A673 (cell line): Measurements from ENCODE around the gene PLVAP.

ENCODE experiments used
- EZH2 ChIP-seq: fragments of 200-600 bp; sonication (generic); IDR thresholded peaks from 2 replicates; pipeline ENCODE4 v1.6.1; 2017; ENCODE audit warnings: borderline replicate concordance, low read depth, mild to moderate bottlenecking, mixed read lengths, antibody characterized with exemption, low read length; ENCODE audit not compliant: poor library complexity, severe bottlenecking
- TF ChIP-seq, protein P1 (sequence below): fragments of 300-800, 200-600 bp; sonication (generic); conservative IDR thresholded peaks from 2 replicates; pipeline ENCODE4 v1.5.1; 2017; ENCODE audit warnings: low read depth, mild to moderate bottlenecking, antibody characterized with exemption, low read length, moderate library complexity, mixed read lengths

DNA sequence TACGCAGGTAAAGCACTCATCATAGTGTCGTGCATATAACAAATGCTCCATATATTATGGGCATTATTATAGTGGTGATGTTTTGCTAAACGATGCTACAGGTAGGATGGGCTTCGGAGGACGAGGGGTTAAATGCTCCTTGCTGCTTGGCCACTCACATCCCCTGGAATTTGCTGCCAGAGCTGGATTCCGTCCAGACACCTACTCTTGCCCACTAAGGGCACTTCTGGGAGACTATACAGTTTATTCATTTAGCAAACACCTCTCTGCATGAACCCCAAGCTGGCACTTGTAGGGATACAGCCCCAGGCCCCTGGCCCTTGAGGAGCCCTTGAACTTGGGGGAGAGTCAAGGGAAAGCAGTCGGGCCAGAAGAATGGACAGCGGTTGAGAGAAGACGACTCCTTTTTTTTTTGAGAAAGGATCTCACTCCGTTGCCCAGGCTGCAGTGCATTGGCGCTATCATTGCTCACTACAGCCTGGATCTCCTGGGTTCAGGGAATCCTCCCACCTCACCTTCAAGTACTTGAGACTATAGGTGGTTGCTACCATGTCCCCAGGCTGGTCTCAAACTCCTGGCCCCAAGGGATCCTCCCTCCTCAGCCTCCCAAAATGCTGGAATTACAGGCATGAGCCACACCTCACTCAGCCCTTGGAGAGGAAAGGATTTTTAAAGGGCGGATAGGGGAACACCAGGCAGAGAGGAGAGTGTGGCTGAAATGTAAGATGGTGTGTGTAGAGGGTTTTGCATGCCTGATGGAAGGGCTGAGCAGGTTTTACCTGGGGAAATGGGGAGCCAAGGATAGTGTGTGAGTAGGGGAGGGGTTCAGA, 72.5 kb downstream of the PLVAP start:
- TF ChIP-seq, protein P1, sequence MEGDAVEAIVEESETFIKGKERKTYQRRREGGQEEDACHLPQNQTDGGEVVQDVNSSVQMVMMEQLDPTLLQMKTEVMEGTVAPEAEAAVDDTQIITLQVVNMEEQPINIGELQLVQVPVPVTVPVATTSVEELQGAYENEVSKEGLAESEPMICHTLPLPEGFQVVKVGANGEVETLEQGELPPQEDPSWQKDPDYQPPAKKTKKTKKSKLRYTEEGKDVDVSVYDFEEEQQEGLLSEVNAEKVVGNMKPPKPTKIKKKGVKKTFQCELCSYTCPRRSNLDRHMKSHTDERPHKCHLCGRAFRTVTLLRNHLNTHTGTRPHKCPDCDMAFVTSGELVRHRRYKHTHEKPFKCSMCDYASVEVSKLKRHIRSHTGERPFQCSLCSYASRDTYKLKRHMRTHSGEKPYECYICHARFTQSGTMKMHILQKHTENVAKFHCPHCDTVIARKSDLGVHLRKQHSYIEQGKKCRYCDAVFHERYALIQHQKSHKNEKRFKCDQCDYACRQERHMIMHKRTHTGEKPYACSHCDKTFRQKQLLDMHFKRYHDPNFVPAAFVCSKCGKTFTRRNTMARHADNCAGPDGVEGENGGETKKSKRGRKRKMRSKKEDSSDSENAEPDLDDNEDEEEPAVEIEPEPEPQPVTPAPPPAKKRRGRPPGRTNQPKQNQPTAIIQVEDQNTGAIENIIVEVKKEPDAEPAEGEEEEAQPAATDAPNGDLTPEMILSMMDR, result no peak
- no peak for TF ChIP-seq EZH2
